Right lobe of liver (tissue), 4 donors: ENCODE results near the gene FANK1.

Experiments
- POLR2A ChIP-seq: fragments of 450-650 bp; IDR thresholded peaks from one replicate; pipeline ENCODE4 v1.6.1; 2017; ENCODE audit warnings: antibody characterized with exemption, mild to moderate bottlenecking
- TF ChIP-seq, protein P1 (sequence below), 4 donors: fragments of 200-600 bp in 3 of 4; fragments of 450-650 bp in 1 of 4; IDR thresholded peaks; one replicate each; pipeline versions ENCODE4 v1.5.1 to v1.8.0; 2016 to 2022; ENCODE audit warnings: antibody characterized with exemption in 4 of 4, mild to moderate bottlenecking in 2 of 4
- donor health status: DM: no; HTN: no; CAD: no.
- donor health status: DM: no; HTN: no; CAD: no.
- donor health status: DM: no; HTN: yes; CAD: no.

DNA sequence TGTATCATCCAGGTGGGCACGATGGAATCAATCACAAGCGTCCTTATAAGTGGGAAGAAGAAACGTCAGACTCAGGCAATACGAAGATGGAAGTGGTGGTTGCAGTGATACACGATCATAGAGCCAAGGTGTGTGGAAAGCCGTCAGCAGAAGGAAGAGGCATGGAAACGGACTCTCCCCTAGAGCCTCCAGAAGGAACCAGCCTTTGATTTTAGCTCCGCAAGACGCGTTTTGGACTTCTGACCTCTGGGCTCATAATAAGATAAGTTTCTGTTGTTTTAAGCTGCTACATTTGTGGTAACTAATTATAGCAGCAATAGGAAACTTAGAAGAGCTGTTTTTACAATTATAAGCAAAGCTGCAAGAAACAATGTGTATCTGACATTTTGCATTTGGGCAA, 14.8 kb downstream of the FANK1 start:
- TF ChIP-seq, protein P1, sequence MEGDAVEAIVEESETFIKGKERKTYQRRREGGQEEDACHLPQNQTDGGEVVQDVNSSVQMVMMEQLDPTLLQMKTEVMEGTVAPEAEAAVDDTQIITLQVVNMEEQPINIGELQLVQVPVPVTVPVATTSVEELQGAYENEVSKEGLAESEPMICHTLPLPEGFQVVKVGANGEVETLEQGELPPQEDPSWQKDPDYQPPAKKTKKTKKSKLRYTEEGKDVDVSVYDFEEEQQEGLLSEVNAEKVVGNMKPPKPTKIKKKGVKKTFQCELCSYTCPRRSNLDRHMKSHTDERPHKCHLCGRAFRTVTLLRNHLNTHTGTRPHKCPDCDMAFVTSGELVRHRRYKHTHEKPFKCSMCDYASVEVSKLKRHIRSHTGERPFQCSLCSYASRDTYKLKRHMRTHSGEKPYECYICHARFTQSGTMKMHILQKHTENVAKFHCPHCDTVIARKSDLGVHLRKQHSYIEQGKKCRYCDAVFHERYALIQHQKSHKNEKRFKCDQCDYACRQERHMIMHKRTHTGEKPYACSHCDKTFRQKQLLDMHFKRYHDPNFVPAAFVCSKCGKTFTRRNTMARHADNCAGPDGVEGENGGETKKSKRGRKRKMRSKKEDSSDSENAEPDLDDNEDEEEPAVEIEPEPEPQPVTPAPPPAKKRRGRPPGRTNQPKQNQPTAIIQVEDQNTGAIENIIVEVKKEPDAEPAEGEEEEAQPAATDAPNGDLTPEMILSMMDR (IDR thresholded peaks at IDR 0.05) = no peak
- TF ChIP-seq POLR2A = no peak
